CD14-positive monocyte (primary cell): Measurements from ENCODE around the gene EVX1. TPM values are rescaled to one million over a fixed set of nuclear protein-coding genes. Genes with fewer than 3 reads are reported as not detected.
A peak's percentile ranks its signal among the peaks of the same experiment; 100 is the strongest.

Experiments
- DNase-seq, 3 donors: peaks; one replicate each; pipeline ENCODE4 v3.0.0-alpha.2; 2011 to 2022
- H2AFZ ChIP-seq: 2 replicates; pipeline ENCODE4 v1.6.0; 2012; ENCODE audit warnings: mild to moderate bottlenecking, low read depth, low read length, inconsistent platforms; ENCODE audit not compliant: insufficient read depth, poor library complexity, severe bottlenecking
- H3K27ac ChIP-seq, 2 donors: 1 replicate in 1 of 2; 2 replicates in 1 of 2; pipeline ENCODE4 v1.5.1; 2012 to 2013; ENCODE audit warnings: low read length in 2 of 2, control low read depth in 1 of 2, inconsistent platforms in 1 of 2, low read depth in 1 of 2, mild to moderate bottlenecking in 1 of 2
- H3K27me3 ChIP-seq, 2 donors: one replicate each; pipeline versions ENCODE4 v1.6.0 to v1.6.1; 2011 to 2013; ENCODE audit warnings: low read length in 2 of 2; ENCODE audit not compliant: control insufficient read depth in 2 of 2, insufficient read depth in 2 of 2
- H3K36me3 ChIP-seq, 2 donors: replicated peaks in 1 of 2; 1 replicate in 1 of 2; 2 replicates in 1 of 2; pipeline versions ENCODE4 v1.5.1 to v1.6.1; 2012 to 2013; ENCODE audit warnings: low read length in 2 of 2, control low read depth in 1 of 2, inconsistent platforms in 1 of 2, mild to moderate bottlenecking in 1 of 2; ENCODE audit not compliant: insufficient read depth in 2 of 2, control insufficient read depth in 1 of 2
- H3K4me1 ChIP-seq, 2 donors: 1 replicate in 1 of 2; 2 replicates in 1 of 2; pipeline versions ENCODE4 v1.5.1 to v1.6.1; 2012 to 2013; ENCODE audit warnings: low read length in 2 of 2, control low read depth in 1 of 2, inconsistent platforms in 1 of 2, mild to moderate bottlenecking in 1 of 2, moderate library complexity in 1 of 2; ENCODE audit not compliant: insufficient read depth in 2 of 2, control insufficient read depth in 1 of 2
- H3K4me2 ChIP-seq: replicated peaks from 2 replicates; pipeline ENCODE3; 2012; ENCODE audit warnings: low read length, moderate library complexity, mild to moderate bottlenecking; ENCODE audit not compliant: poor library complexity, severe bottlenecking; ENCODE audit errors: extremely low read depth
- H3K4me3 ChIP-seq, 3 experiments: fragments of 200-600 bp in 1 of 3; sonication (generic) in 1 of 3; replicated peaks in 1 of 3; 1 replicate in 2 of 3; 2 replicates in 1 of 3; pipeline ENCODE4 v1.5.1; 2011 to 2013; ENCODE audit warnings: low read length in 3 of 3, mild to moderate bottlenecking in 3 of 3, control low read depth in 2 of 3, low read depth in 2 of 3, inconsistent platforms in 1 of 3, moderate library complexity in 1 of 3
- H3K79me2 ChIP-seq: 2 replicates; pipeline ENCODE4 v1.6.0; 2012; ENCODE audit warnings: mild to moderate bottlenecking, control low read depth, inconsistent platforms, low read length, moderate library complexity; ENCODE audit not compliant: insufficient read depth
- H3K9ac ChIP-seq: 2 replicates; pipeline ENCODE4 v1.6.0; 2017; ENCODE audit warnings: low read length, mild to moderate bottlenecking; ENCODE audit not compliant: insufficient read depth, poor library complexity, severe bottlenecking
- H3K9me3 ChIP-seq, 2 donors: replicated peaks in 1 of 2; 1 replicate in 1 of 2; 2 replicates in 1 of 2; pipeline versions ENCODE4 v1.5.1 to v1.6.1; 2012 to 2013; ENCODE audit warnings: low read length in 2 of 2, control low read depth in 1 of 2; ENCODE audit not compliant: control insufficient read depth in 1 of 2, insufficient read depth in 1 of 2
- H4K20me1 ChIP-seq: 2 replicates; pipeline ENCODE4 v1.6.0; 2012; ENCODE audit warnings: mild to moderate bottlenecking, low read length, control low read depth, moderate library complexity; ENCODE audit not compliant: insufficient read depth
- H3K27ac Mint-ChIP-seq, 7 donors: one replicate each; pipeline ENCODE4 v1.8.0; 2020; ENCODE audit warnings: mild to moderate bottlenecking in 7 of 7, mixed read lengths in 7 of 7, moderate library complexity in 6 of 7, inconsistent platforms in 2 of 7
- H3K27me3 Mint-ChIP-seq, 3 donors: one replicate each; pipeline ENCODE4 v1.8.0; 2021 to 2022; ENCODE audit warnings: low read depth in 3 of 3, mild to moderate bottlenecking in 3 of 3, mixed read lengths in 3 of 3, moderate library complexity in 3 of 3, inconsistent platforms in 1 of 3
- H3K36me3 Mint-ChIP-seq, 2 donors: one replicate each; pipeline ENCODE4 v1.8.0; 2020; ENCODE audit warnings: mixed read lengths in 2 of 2, inconsistent platforms in 1 of 2, mild to moderate bottlenecking in 1 of 2
- H3K4me1 Mint-ChIP-seq: one replicate; pipeline ENCODE4 v1.8.0; 2020; ENCODE audit warnings: mild to moderate bottlenecking, mixed read lengths
- H3K4me3 Mint-ChIP-seq, 2 donors: one replicate each; pipeline ENCODE4 v1.8.0; 2020; ENCODE audit warnings: mild to moderate bottlenecking in 2 of 2, mixed read lengths in 2 of 2, moderate library complexity in 1 of 2
- H3K9me3 Mint-ChIP-seq, 7 donors: one replicate each; pipeline ENCODE4 v1.8.0; 2020 to 2022; ENCODE audit warnings: mixed read lengths in 7 of 7, mild to moderate bottlenecking in 6 of 7, moderate library complexity in 6 of 7, inconsistent platforms in 2 of 7
- CTCF ChIP-seq: fragments of 200-600 bp; IDR thresholded peaks from one replicate; pipeline ENCODE4 v1.8.0; 2022; ENCODE audit warnings: antibody characterized with exemption, mild to moderate bottlenecking
- WGBS: methylation state at CpG from one replicate; pipeline ENCODE4 v1.1.5; 2013; ENCODE audit warnings: missing lambda C conversion rate; ENCODE audit not compliant: insufficient coverage; 5-methylcytosine and 5-hydroxymethylcytosine counted together
- intact Hi-C, 2 donors: fragments of 100-400 bp; cut with micrococcal nuclease; formaldehyde crosslinking; loops; one replicate each; pipeline versions ENCODE4 v1.15.0 to v1.15.1; 2023
- polyA plus RNA-seq, 3 donors: library from polyadenylated mRNA; depleted of rRNA in 1 of 3; unstranded in 2 of 3; stranded (reverse) in 1 of 3; fragments of 300-500 nt in 2 of 3; fragments of >200 nt in 1 of 3; fragmentation: Illumina TruSeq in 2 of 3; gene quantifications; 1 replicate in 2 of 3; 2 replicates in 1 of 3; pipeline ENCODE4 v1.2.3, GENCODE V29; 2012 to 2021

EVX1 gene
- polyA plus RNA-seq, 3 donors, result not detected

- Histone ChIP-seq H3K79me2 (no peaks in the 10 kb centered on the region), H3K27ac (no peak overlapping the region), H3K4me1 (peaks cover 6 to 11% of the 10 kb centered on the region in 2 donors), H3K4me3 (peak overlapping the region in 1 of 3 experiments; percentile 39), H4K20me1 (no peaks in the 10 kb centered on the region), H3K27me3 (peaks cover 99 to 100% of the 10 kb centered on the region in 2 donors), H3K9ac (no peak overlapping the region), H3K4me2 (peak overlapping the region; percentile 57), H3K9me3 (peaks cover 4 to 13% of the 10 kb centered on the region in 2 donors), H2AFZ (no peak overlapping the region), H3K36me3 (no peaks in the 10 kb centered on the region)
- Mint-ChIP-seq H3K36me3 (peaks cover 5 to 8% of the 10 kb centered on the region in 2 donors), H3K4me1 (peaks cover 20% of the 10 kb centered on the region), H3K27me3 (peaks cover 98 to 100% (median 99%) of the 10 kb centered on the region in 3 donors), H3K27ac (no peak overlapping the region), H3K9me3 (peaks cover 0 to 32% (median 8%) of the 10 kb centered on the region in 7 donors), H3K4me3 (peak overlapping the region; percentile 58 to 89)
- WGBS, result 8% methylated on average over 29 of the region's 32 CpGs
- peak; percentile 92 for TF ChIP-seq CTCF
- intact Hi-C loops, result loop anchor here in 1 of 2 donors (10.0 kb wide), 1 partner anchor 714 kb away; no protein-coding TSS in a partner anchor
- peak in 2 of 3 donors; percentile 40 to 57 for DNase-seq
Measured at GRCh38 chr7:27210441-27211083, 32.0 kb upstream of the EVX1 start.

- peaks cover 6 to 11% of the 10 kb centered on the region in 2 donors for H3K4me1 ChIP-seq
- H3K9me3 ChIP-seq, result peaks cover 4 to 8% of the 10 kb centered on the region in 2 donors
- H2AFZ ChIP-seq, result no peak overlapping the region
- H3K27ac ChIP-seq, result no peak overlapping the region
- H3K9me3 Mint-ChIP-seq, result peaks cover 0 to 28% (median 5%) of the 10 kb centered on the region in 7 donors
- intact Hi-C loops, result loop anchor here in 1 of 2 donors (10.0 kb wide), 1 partner anchor 714 kb away; no protein-coding TSS in a partner anchor
- H3K27me3 Mint-ChIP-seq, result peaks cover 98 to 100% (median 98%) of the 10 kb centered on the region in 3 donors
- no peak overlapping the region for H3K27ac Mint-ChIP-seq
- TF ChIP-seq CTCF, result no peak
- no CpG with 5 or more reads among the region's 1 CpG for WGBS
- H3K4me1 Mint-ChIP-seq, result peaks cover 17% of the 10 kb centered on the region
- peaks cover 99 to 100% of the 10 kb centered on the region in 2 donors for H3K27me3 ChIP-seq
- H3K79me2 ChIP-seq, result no peaks in the 10 kb centered on the region
- H3K4me2 ChIP-seq, result no peak overlapping the region
- H3K9ac ChIP-seq, result no peak overlapping the region
- H3K4me3 Mint-ChIP-seq, result peak overlapping the region in 1 of 2 donors; percentile 89
- no peaks in the 10 kb centered on the region for H4K20me1 ChIP-seq
- peaks cover 4 to 5% of the 10 kb centered on the region in 2 donors for H3K36me3 Mint-ChIP-seq
- no peak for DNase-seq
- H3K4me3 ChIP-seq, result no peak overlapping the region
- no peaks in the 10 kb centered on the region for H3K36me3 ChIP-seq
Measured at GRCh38 chr7:27211084-27211446, 31.5 kb upstream of the EVX1 start.
